OCI-LY1 (cell line): ENCODE results near the gene NUP210.

Source experiments
- H2AFZ ChIP-seq: fragments of 200-600 bp; sonication (generic), shearing (Covaris generic); 2 replicates; pipeline ENCODE4 v1.6.0; 2014; ENCODE audit warnings: antibody characterized with exemption, mild to moderate bottlenecking, low read length
- H3F3A ChIP-seq: fragments of 200-600 bp; sonication (generic), shearing (Covaris generic); 2 replicates; pipeline ENCODE4 v1.6.0; 2014; ENCODE audit warnings: mild to moderate bottlenecking, antibody characterized with exemption, low read length, moderate library complexity; ENCODE audit not compliant: insufficient read depth
- H3K27ac ChIP-seq: fragments of 200-600 bp; sonication (generic); 2 replicates; pipeline ENCODE4 v1.5.1; 2014; ENCODE audit warnings: low read length, mixed run types, mild to moderate bottlenecking, low read depth; ENCODE audit not compliant: poor library complexity, severe bottlenecking
- H3K27me3 ChIP-seq: fragments of 200-600 bp; sonication (generic); 2 replicates; pipeline ENCODE4 v1.6.0; 2014; ENCODE audit warnings: antibody characterized with exemption, mild to moderate bottlenecking, low read length, moderate library complexity; ENCODE audit not compliant: insufficient read depth
- H3K36me3 ChIP-seq: fragments of 200-600 bp; sonication (generic); 2 replicates; pipeline ENCODE4 v1.6.1; 2014; ENCODE audit warnings: mild to moderate bottlenecking, antibody characterized with exemption, low read length, moderate library complexity, mixed read lengths; ENCODE audit not compliant: insufficient read depth
- H3K4me1 ChIP-seq: fragments of 200-600 bp; sonication (generic); 2 replicates; pipeline ENCODE4 v1.5.1; 2014; ENCODE audit warnings: mild to moderate bottlenecking, low read length, moderate library complexity; ENCODE audit not compliant: insufficient read depth, severe bottlenecking
- H3K4me2 ChIP-seq: fragments of 200-600 bp; sonication (generic), shearing (Covaris generic); 2 replicates; pipeline ENCODE4 v1.6.1; 2014; ENCODE audit warnings: low read length
- H3K4me3 ChIP-seq: fragments of 200-600 bp; sonication (generic); 2 replicates; pipeline ENCODE4 v1.5.1; 2014; ENCODE audit warnings: low read length, low read depth, mild to moderate bottlenecking, mixed read lengths; ENCODE audit not compliant: poor library complexity, severe bottlenecking
- H3K79me2 ChIP-seq: fragments of 200-600 bp; shearing (Covaris generic); 2 replicates; pipeline ENCODE4 v1.6.1; 2016; ENCODE audit warnings: mixed run types, low read length, mixed read lengths; ENCODE audit not compliant: insufficient read depth
- H3K9ac ChIP-seq: fragments of 200-600 bp; sonication (generic), shearing (Covaris generic); 2 replicates; pipeline ENCODE4 v1.6.1; 2014; ENCODE audit warnings: mild to moderate bottlenecking, low read length, mixed read lengths
- H3K9me2 ChIP-seq: fragments of 200-600 bp; sonication (generic), shearing (Covaris generic); 2 replicates; pipeline ENCODE4 v1.6.1; 2014; ENCODE audit warnings: low read depth, mild to moderate bottlenecking, low read length, mixed read lengths
- H3K9me3 ChIP-seq: fragments of 200-600 bp; shearing (Covaris generic); 2 replicates; pipeline ENCODE4 v1.6.1; 2014; ENCODE audit warnings: low read length, mixed read lengths
- H4K20me1 ChIP-seq: fragments of 200-600 bp; sonication (generic), shearing (Covaris generic); 2 replicates; pipeline ENCODE4 v1.6.0; 2016; ENCODE audit warnings: mild to moderate bottlenecking, low read length; ENCODE audit not compliant: insufficient read depth
- CTCF ChIP-seq: fragments of 200-600 bp; sonication (generic), shearing (Covaris generic); IDR thresholded peaks from 2 replicates; pipeline ENCODE4 v1.5.1; 2017; ENCODE audit warnings: mild to moderate bottlenecking, antibody characterized with exemption, low read length, moderate library complexity, mixed read lengths
- EZH2 ChIP-seq: fragments of 200-600 bp; sonication (generic), shearing (Covaris generic); IDR thresholded peaks from 2 replicates; pipeline ENCODE4 v1.8.0; 2017; ENCODE audit warnings: borderline replicate concordance, mixed run types, mild to moderate bottlenecking, antibody characterized with exemption, low read length, moderate library complexity, mixed read lengths

The NUP210 gene

GRCh38 chr3:13427662-13428603, 7.8 kb upstream of the NUP210 start:
- no peaks in the 10 kb centered on the region for H3K36me3 ChIP-seq
- H2AFZ ChIP-seq: peak overlapping the region; percentile 60; the same call in 1 of the 2 replicates
- H4K20me1 ChIP-seq: no peaks in the 10 kb centered on the region
- peak overlapping the region; percentile 8 for H3K27ac ChIP-seq
- H3K9me3 ChIP-seq: no peaks in the 10 kb centered on the region
- no peaks in the 10 kb centered on the region for H3K79me2 ChIP-seq
- no peak overlapping the region for H3K9ac ChIP-seq
- H3K4me3 ChIP-seq: no peak overlapping the region
- H3K27me3 ChIP-seq: no peaks in the 10 kb centered on the region
- TF ChIP-seq EZH2: no peak
- no peak for TF ChIP-seq CTCF
- no peaks in the 10 kb centered on the region for H3F3A ChIP-seq
- peak overlapping the region; percentile 42 for H3K4me2 ChIP-seq
- H3K4me1 ChIP-seq: peaks cover 16% of the 10 kb centered on the region
- no peaks in the 10 kb centered on the region for H3K9me2 ChIP-seq

GRCh38 chr3:13426591-13426990, 6.5 kb upstream of the NUP210 start:
- no peaks in the 10 kb centered on the region for H3K27me3 ChIP-seq
- no peak overlapping the region for H3K4me2 ChIP-seq
- H3K4me1 ChIP-seq: peaks cover 18% of the 10 kb centered on the region
- no peaks in the 10 kb centered on the region for H3F3A ChIP-seq
- H3K27ac ChIP-seq: peak overlapping the region; percentile 19
- H3K9me2 ChIP-seq: no peaks in the 10 kb centered on the region
- H3K9me3 ChIP-seq: no peaks in the 10 kb centered on the region
- no peak for TF ChIP-seq EZH2
- TF ChIP-seq CTCF: no peak
- no peak overlapping the region for H3K4me3 ChIP-seq
- H2AFZ ChIP-seq: no peak overlapping the region
- no peak overlapping the region for H3K9ac ChIP-seq
- H3K36me3 ChIP-seq: no peaks in the 10 kb centered on the region
- H4K20me1 ChIP-seq: no peaks in the 10 kb centered on the region
- H3K79me2 ChIP-seq: no peaks in the 10 kb centered on the region

- Histone ChIP-seq H3K4me2 (no peak overlapping the region), H3K79me2 (no peaks in the 10 kb centered on the region), H3F3A (no peaks in the 10 kb centered on the region), H2AFZ (no peak overlapping the region), H3K36me3 (no peaks in the 10 kb centered on the region), H4K20me1 (no peaks in the 10 kb centered on the region), H3K4me1 (peaks cover 27% of the 10 kb centered on the region), H3K9me3 (no peaks in the 10 kb centered on the region), H3K9ac (no peak overlapping the region), H3K9me2 (no peaks in the 10 kb centered on the region), H3K27ac (no peak overlapping the region), H3K4me3 (no peak overlapping the region), H3K27me3 (no peaks in the 10 kb centered on the region)
- TF ChIP-seq EZH2: no peak
Observed at GRCh38 chr3:13425689-13426088, 5.6 kb upstream of the NUP210 start.
